ENCODE measurements around the gene TPO. TPM values are rescaled to one million over a fixed set of nuclear protein-coding genes. Genes with fewer than 3 reads are reported as not detected.
A peak's percentile ranks its signal among the peaks of the same experiment; 100 is the strongest.

The TPO gene
- polyA plus RNA-seq, 4 donors, result 0.34 to 1.7 (median 1.4) TPM; not detected in 1

DNA sequence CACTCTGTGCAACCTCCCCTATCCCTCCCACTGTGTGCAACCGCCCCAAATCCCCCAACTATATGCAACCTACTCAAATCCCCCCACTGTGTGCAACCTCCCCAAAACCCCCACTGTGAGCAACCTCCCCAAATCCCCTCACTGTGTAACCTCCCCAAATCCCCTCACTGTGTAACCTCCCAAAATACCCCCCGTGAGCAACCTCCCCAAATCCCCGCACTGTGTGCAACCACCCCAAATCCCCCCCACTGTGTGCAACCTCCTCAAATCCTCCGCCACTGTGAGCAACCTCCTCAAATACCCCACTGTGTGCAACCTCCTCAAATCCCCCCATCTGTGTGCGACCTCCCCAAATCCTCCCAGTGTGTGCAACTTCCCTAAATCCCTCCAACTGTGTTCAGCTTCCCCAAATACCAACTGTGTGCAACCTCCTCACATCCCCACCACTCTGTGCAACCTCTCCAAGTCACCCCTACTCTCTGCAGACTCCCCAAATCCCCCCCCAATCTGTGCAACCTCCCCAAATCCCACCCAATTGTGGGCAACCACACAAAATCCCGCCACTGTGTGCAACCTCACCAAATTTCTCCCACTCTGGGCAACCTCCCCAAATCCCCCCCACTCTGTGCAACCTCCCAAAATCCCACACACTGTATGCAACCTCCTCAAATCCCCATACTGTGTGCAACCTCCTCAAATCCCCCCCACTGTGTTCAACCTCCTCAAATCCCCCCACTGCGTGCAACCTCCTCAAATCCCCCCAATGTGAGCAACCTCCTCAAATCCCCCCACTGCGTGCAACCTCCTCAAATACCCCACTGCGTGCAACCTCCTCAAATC, 114.1 kb downstream of the TPO start:
- 81 to 85% (median 83%) methylated on average over 9 of the region's 9 CpGs for WGBS, 3 donors

DNA sequence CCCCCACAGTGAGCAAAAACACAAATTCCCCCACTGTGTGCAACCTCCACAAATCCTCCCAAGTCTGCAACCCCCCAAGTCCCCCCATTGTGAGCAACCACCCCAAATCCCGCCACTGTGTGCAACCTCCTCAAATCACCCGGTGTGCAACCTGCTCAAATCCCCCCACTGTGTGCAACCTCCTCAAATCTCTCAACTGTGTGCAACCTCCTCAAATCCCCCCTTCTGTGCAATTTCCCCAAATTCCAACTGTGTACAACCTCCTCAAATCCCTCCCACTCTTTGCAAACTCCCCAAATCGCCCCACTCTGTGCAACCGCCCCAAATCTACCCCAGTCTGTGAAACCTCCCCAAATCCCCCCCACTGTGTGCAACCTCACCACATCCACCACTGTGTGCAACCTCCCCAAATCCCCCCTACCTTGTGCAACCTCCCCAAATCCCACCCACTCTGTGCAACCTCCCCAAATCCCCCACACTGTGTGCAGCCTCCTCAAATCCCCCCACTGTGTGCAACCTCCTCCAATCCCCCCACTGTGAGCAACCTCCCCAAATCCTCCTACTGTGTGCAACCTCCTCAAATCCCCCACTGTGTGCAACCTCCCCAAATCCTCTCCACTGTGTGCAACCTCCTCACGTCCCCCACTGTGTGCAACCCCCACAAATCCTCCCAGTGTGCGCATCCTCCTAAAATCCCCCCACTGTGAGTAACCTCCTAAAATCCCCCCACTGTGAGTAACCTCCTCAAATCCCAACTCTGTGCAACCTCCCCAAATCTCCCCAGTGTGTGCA, 115.2 kb downstream of the TPO start:
- no peaks in the 10 kb centered on the region for H3K27me3 ChIP-seq (ENCODE audit: control insufficient read depth in 3 of 3, insufficient read depth in 3 of 3, low read length in 3 of 3)
- no peaks in the 10 kb centered on the region for H3K4me1 ChIP-seq (ENCODE audit: control insufficient read depth in 3 of 3, insufficient read depth in 2 of 3, low read depth in 1 of 3, low read length in 2 of 3)
- no peaks in the 10 kb centered on the region for H3K9me3 ChIP-seq (ENCODE audit: control insufficient read depth in 2 of 2, insufficient read depth in 1 of 2, low read depth in 1 of 2, low read length in 1 of 2)
- no peaks in the 10 kb centered on the region for H3K36me3 ChIP-seq (ENCODE audit: control insufficient read depth in 3 of 3, insufficient read depth in 2 of 3, low read depth in 1 of 3, low read length in 3 of 3)
- H3K27ac ChIP-seq (ENCODE audit: low read depth in 1 of 3, low read length in 2 of 3), result no peak overlapping the region
- FAIRE-seq, result no peak
- no peak for DNase-seq
- WGBS, 3 donors, result 82 to 88% (median 87%) methylated on average over 6 of the region's 6 CpGs
- H3K4me3 ChIP-seq (ENCODE audit: low read depth in 1 of 3, low read length in 3 of 3), result no peak overlapping the region

More for the DNA sequence above, 114.1 kb downstream of the TPO start:
- H3K27me3 ChIP-seq (ENCODE audit: control insufficient read depth in 3 of 3, insufficient read depth in 3 of 3, low read length in 3 of 3), result no peaks in the 10 kb centered on the region
- FAIRE-seq, result no peak
- no peaks in the 10 kb centered on the region for H3K36me3 ChIP-seq (ENCODE audit: control insufficient read depth in 3 of 3, insufficient read depth in 2 of 3, low read depth in 1 of 3, low read length in 3 of 3)
- no peak for DNase-seq
- H3K27ac ChIP-seq (ENCODE audit: low read depth in 1 of 3, low read length in 2 of 3), result no peak overlapping the region
- H3K4me1 ChIP-seq (ENCODE audit: control insufficient read depth in 3 of 3, insufficient read depth in 2 of 3, low read depth in 1 of 3, low read length in 2 of 3), result no peaks in the 10 kb centered on the region
- no peaks in the 10 kb centered on the region for H3K9me3 ChIP-seq (ENCODE audit: control insufficient read depth in 2 of 2, insufficient read depth in 1 of 2, low read depth in 1 of 2, low read length in 1 of 2)
- no peak overlapping the region for H3K4me3 ChIP-seq (ENCODE audit: low read depth in 1 of 3, low read length in 3 of 3)

DNA sequence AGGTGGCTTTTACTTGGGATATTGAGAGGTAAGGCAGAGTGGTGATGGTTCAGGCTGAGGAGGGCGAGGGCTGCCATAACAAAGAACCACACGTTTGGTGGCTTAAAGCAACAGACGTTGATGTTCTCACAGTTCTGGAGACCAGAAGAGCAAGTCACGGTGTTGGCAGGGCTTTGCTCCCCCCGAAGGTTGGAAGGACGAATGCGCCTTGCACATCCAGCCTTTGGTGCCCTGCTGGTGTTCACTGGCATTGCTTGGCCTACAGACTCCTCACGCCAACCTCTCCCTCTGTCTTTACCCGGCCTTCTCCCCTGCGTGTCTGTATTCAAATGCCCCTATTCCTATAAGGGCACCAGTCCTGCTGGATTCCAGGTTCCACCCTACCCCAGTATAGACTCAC, 125.4 kb downstream of the TPO start:
- H3K27me3 ChIP-seq (ENCODE audit: control insufficient read depth in 3 of 3, insufficient read depth in 3 of 3, low read length in 3 of 3), result no peaks in the 10 kb centered on the region
- no peak overlapping the region for H3K4me3 ChIP-seq (ENCODE audit: low read depth in 1 of 3, low read length in 3 of 3)
- peaks cover 0 to 3% of the 10 kb centered on the region in 2 donors for H3K9me3 ChIP-seq (ENCODE audit: control insufficient read depth in 2 of 2, insufficient read depth in 1 of 2, low read depth in 1 of 2, low read length in 1 of 2)
- peaks cover 0 to 2% (median 0%) of the 10 kb centered on the region in 3 donors for H3K36me3 ChIP-seq (ENCODE audit: control insufficient read depth in 3 of 3, insufficient read depth in 2 of 3, low read depth in 1 of 3, low read length in 3 of 3)
- H3K27ac ChIP-seq (ENCODE audit: low read depth in 1 of 3, low read length in 2 of 3), result no peak overlapping the region
- no peak for FAIRE-seq
- WGBS, 3 donors, result 58 to 61% (median 60%) methylated on average over 9 to 10 of the region's 10 CpGs
- DNase-seq, result no peak
- H3K4me1 ChIP-seq (ENCODE audit: control insufficient read depth in 3 of 3, insufficient read depth in 2 of 3, low read depth in 1 of 3, low read length in 2 of 3), result peaks cover 0 to 9% (median 0%) of the 10 kb centered on the region in 3 donors

DNA sequence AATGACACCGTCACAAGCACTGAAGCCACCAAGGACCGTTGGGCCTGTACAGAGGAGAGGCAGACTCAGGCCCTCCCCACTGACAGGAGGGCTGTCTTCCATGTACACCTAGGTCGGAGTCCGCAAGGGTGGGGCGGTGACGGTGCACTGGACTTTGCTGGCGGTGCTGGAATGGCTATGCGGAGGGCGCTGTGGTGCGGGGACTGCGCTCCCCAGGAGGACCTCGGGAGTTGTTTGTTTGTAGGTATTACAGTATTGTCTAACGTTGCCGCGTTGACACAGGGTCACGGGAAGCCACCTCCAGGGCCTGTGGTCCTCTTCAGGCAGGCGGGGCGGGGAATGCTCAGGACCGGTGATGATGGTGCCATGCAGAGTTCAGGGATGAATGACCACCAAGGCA, 126.2 kb downstream of the TPO start:
- Histone ChIP-seq H3K9me3 (ENCODE audit: control insufficient read depth in 2 of 2, insufficient read depth in 1 of 2, low read depth in 1 of 2, low read length in 1 of 2) (peaks cover 0 to 3% of the 10 kb centered on the region in 2 donors), H3K27ac (ENCODE audit: low read depth in 1 of 3, low read length in 2 of 3) (no peak overlapping the region), H3K27me3 (ENCODE audit: control insufficient read depth in 3 of 3, insufficient read depth in 3 of 3, low read length in 3 of 3) (no peaks in the 10 kb centered on the region), H3K4me3 (ENCODE audit: low read depth in 1 of 3, low read length in 3 of 3) (no peak overlapping the region), H3K4me1 (ENCODE audit: control insufficient read depth in 3 of 3, insufficient read depth in 2 of 3, low read depth in 1 of 3, low read length in 2 of 3) (peaks cover 0 to 9% (median 0%) of the 10 kb centered on the region in 3 donors), H3K36me3 (ENCODE audit: control insufficient read depth in 3 of 3, insufficient read depth in 2 of 3, low read depth in 1 of 3, low read length in 3 of 3) (peaks cover 0 to 2% (median 0%) of the 10 kb centered on the region in 3 donors)
- FAIRE-seq (no peak), DNase-seq (no peak)
- WGBS, 3 donors, result 75 to 89% (median 81%) methylated on average over 19 of the region's 19 CpGs

DNA sequence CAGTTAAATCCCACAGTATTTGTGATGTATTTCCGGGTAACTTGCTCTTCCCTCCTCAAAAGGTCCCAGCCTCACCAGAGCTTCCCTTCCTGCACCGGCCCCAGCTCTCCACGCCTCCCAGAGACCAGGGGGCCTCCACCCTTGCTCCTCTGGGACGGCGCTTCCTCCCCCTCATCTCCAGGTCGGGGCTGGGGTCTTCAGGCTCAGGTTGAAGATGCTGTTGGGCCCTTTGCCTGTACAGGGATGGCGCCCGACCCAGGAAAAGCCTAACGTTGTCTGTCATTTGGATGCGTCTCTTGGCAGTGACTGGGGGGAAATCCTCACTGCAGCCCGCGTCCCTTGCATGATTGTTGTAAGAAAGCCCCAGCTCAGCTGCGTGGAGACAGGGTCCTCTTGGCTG, 126.7 kb downstream of the TPO start:
- no peaks in the 10 kb centered on the region for H3K27me3 ChIP-seq (ENCODE audit: control insufficient read depth in 3 of 3, insufficient read depth in 3 of 3, low read length in 3 of 3)
- peaks cover 0 to 2% (median 0%) of the 10 kb centered on the region in 3 donors for H3K36me3 ChIP-seq (ENCODE audit: control insufficient read depth in 3 of 3, insufficient read depth in 2 of 3, low read depth in 1 of 3, low read length in 3 of 3)
- peaks cover 0 to 9% (median 0%) of the 10 kb centered on the region in 3 donors for H3K4me1 ChIP-seq (ENCODE audit: control insufficient read depth in 3 of 3, insufficient read depth in 2 of 3, low read depth in 1 of 3, low read length in 2 of 3)
- H3K27ac ChIP-seq (ENCODE audit: low read depth in 1 of 3, low read length in 2 of 3), result no peak overlapping the region
- no peak for DNase-seq
- FAIRE-seq, result no peak
- no peaks in the 10 kb centered on the region for H3K9me3 ChIP-seq (ENCODE audit: control insufficient read depth in 2 of 2, insufficient read depth in 1 of 2, low read depth in 1 of 2, low read length in 1 of 2)
- 78 to 84% (median 81%) methylated on average over 13 of the region's 13 CpGs for WGBS, 3 donors
- no peak overlapping the region for H3K4me3 ChIP-seq (ENCODE audit: low read depth in 1 of 3, low read length in 3 of 3)

DNA sequence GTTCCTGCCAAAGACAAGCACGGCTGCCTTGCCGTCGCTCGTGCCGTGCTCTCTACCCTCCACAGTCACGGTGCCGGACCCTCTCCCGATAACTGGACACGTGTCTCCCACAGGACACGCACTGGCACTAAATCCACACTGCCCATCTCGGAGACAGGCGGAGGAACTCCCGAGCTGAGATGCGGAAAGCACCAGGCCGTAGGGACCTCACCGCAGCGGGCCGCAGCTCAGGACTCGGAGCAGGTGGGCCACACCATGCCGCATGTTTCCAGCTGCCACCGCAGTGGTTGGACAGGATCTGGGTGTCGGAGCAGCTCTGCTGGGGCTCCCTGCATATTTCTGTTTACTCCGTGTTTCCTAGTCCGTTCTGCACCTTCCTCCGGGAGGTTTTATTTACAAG, 127.2 kb downstream of the TPO start:
- Histone ChIP-seq H3K27ac (ENCODE audit: low read depth in 1 of 3, low read length in 2 of 3) (no peak overlapping the region), H3K27me3 (ENCODE audit: control insufficient read depth in 3 of 3, insufficient read depth in 3 of 3, low read length in 3 of 3) (no peaks in the 10 kb centered on the region), H3K36me3 (ENCODE audit: control insufficient read depth in 3 of 3, insufficient read depth in 2 of 3, low read depth in 1 of 3, low read length in 3 of 3) (peaks cover 0 to 2% (median 0%) of the 10 kb centered on the region in 3 donors), H3K4me1 (ENCODE audit: control insufficient read depth in 3 of 3, insufficient read depth in 2 of 3, low read depth in 1 of 3, low read length in 2 of 3) (peaks cover 0 to 9% (median 0%) of the 10 kb centered on the region in 3 donors), H3K9me3 (ENCODE audit: control insufficient read depth in 2 of 2, insufficient read depth in 1 of 2, low read depth in 1 of 2, low read length in 1 of 2) (no peaks in the 10 kb centered on the region), H3K4me3 (ENCODE audit: low read depth in 1 of 3, low read length in 3 of 3) (no peak overlapping the region)
- FAIRE-seq (no peak), DNase-seq (no peak)
- 82 to 88% (median 84%) methylated on average over 25 of the region's 25 CpGs for WGBS, 3 donors

GRCh38 chr2:1541040-1541439, 127.8 kb downstream of the TPO start:
- H3K4me1 ChIP-seq (ENCODE audit: control insufficient read depth in 3 of 3, insufficient read depth in 2 of 3, low read depth in 1 of 3, low read length in 2 of 3), result peaks cover 0 to 9% (median 0%) of the 10 kb centered on the region in 3 donors
- H3K36me3 ChIP-seq (ENCODE audit: control insufficient read depth in 3 of 3, insufficient read depth in 2 of 3, low read depth in 1 of 3, low read length in 3 of 3), result peaks cover 0 to 2% (median 0%) of the 10 kb centered on the region in 3 donors
- H3K27ac ChIP-seq (ENCODE audit: low read depth in 1 of 3, low read length in 2 of 3), result no peak overlapping the region
- no peaks in the 10 kb centered on the region for H3K9me3 ChIP-seq (ENCODE audit: control insufficient read depth in 2 of 2, insufficient read depth in 1 of 2, low read depth in 1 of 2, low read length in 1 of 2)
- WGBS, 3 donors, result 31 to 65% (median 45%) methylated on average over 6 of the region's 6 CpGs
- DNase-seq, result peak in 1 of 2 donors; percentile 74
- H3K4me3 ChIP-seq (ENCODE audit: low read depth in 1 of 3, low read length in 3 of 3), result no peak overlapping the region
- FAIRE-seq, result no peak
- H3K27me3 ChIP-seq (ENCODE audit: control insufficient read depth in 3 of 3, insufficient read depth in 3 of 3, low read length in 3 of 3), result no peaks in the 10 kb centered on the region

- Histone ChIP-seq H3K27me3 (ENCODE audit: control insufficient read depth in 3 of 3, insufficient read depth in 3 of 3, low read length in 3 of 3) (no peaks in the 10 kb centered on the region), H3K4me3 (ENCODE audit: low read depth in 1 of 3, low read length in 3 of 3) (no peak overlapping the region), H3K9me3 (ENCODE audit: control insufficient read depth in 2 of 2, insufficient read depth in 1 of 2, low read depth in 1 of 2, low read length in 1 of 2) (no peaks in the 10 kb centered on the region), H3K27ac (ENCODE audit: low read depth in 1 of 3, low read length in 2 of 3) (no peak overlapping the region), H3K36me3 (ENCODE audit: control insufficient read depth in 3 of 3, insufficient read depth in 2 of 3, low read depth in 1 of 3, low read length in 3 of 3) (peaks cover 0 to 2% (median 0%) of the 10 kb centered on the region in 3 donors), H3K4me1 (ENCODE audit: control insufficient read depth in 3 of 3, insufficient read depth in 2 of 3, low read depth in 1 of 3, low read length in 2 of 3) (peaks cover 0 to 15% (median 0%) of the 10 kb centered on the region in 3 donors)
- DNase-seq (no peak), FAIRE-seq (no peak)
- 70 to 81% (median 73%) methylated on average over 16 of the region's 16 CpGs for WGBS, 3 donors
These were observed 128.7 kb downstream of the TPO start for GRCh38 chr2:1541819-1542475.

All from small intestine (tissue), 7 donors.